Right lobe of liver (tissue), 6 donors: ENCODE results near the gene SPRY2. TPM values are rescaled to one million over a fixed set of nuclear protein-coding genes. Genes with fewer than 3 reads are reported as not detected.

Experiments used
- ATAC-seq, 4 donors: fragments of 200-7000 bp; cut with Tn5 transposase; one replicate each; pipeline ENCODE4 v1.9.1; 2020; ENCODE audit warnings: mild to moderate bottlenecking in 4 of 4, moderate library complexity in 4 of 4
- DNase-seq, 3 donors: peaks; one replicate each; pipeline ENCODE4 v3.0.0-alpha.2; 2020
- H3K27ac ChIP-seq, 3 donors: fragments of 200-600 bp; one replicate each; pipeline ENCODE4 v1.8.0; 2022
- H3K27me3 ChIP-seq, 2 donors: fragments of 200-600 bp; one replicate each; pipeline ENCODE4 v1.8.0; 2022
- H3K36me3 ChIP-seq, 4 donors: fragments of 200-600 bp; sonication (generic) in 1 of 4; one replicate each; pipeline versions ENCODE4 v1.5.1 to v1.8.0; 2017 to 2022; ENCODE audit warnings: control low read depth in 1 of 4
- H3K4me1 ChIP-seq, 4 donors: fragments of 200-600 bp; sonication (generic) in 1 of 4; one replicate each; pipeline versions ENCODE4 v1.5.1 to v1.8.0; 2017 to 2022; ENCODE audit warnings: control low read depth in 1 of 4
- H3K4me3 ChIP-seq, 3 donors: fragments of 200-600 bp; one replicate each; pipeline ENCODE4 v1.8.0; 2022
- H3K9me3 ChIP-seq, 4 donors: fragments of 200-600 bp; sonication (generic) in 1 of 4; one replicate each; pipeline versions ENCODE4 v1.5.1 to v1.8.0; 2017 to 2022; ENCODE audit warnings: control low read depth in 1 of 4
- CTCF ChIP-seq, 4 donors: fragments of 200-600 bp in 3 of 4; fragments of 450-650 bp in 1 of 4; IDR thresholded peaks; one replicate each; pipeline versions ENCODE4 v1.5.1 to v1.8.0; 2016 to 2022; ENCODE audit warnings: antibody characterized with exemption in 4 of 4, mild to moderate bottlenecking in 2 of 4
- POLR2A ChIP-seq: fragments of 450-650 bp; IDR thresholded peaks from one replicate; pipeline ENCODE4 v1.6.1; 2017; ENCODE audit warnings: antibody characterized with exemption, mild to moderate bottlenecking
- WGBS: methylation state at CpG from one replicate; pipeline ENCODE4 v1.1.6; 2018; ENCODE audit warnings: low coverage, low lambda C conversion rate; ENCODE audit not compliant: insufficient coverage; ENCODE audit errors: missing lambda C conversion rate; 5-methylcytosine and 5-hydroxymethylcytosine counted together
- intact Hi-C, 2 donors: fragments of 100-400 bp; cut with DNase I; formaldehyde crosslinking; loops; one replicate each; pipeline versions ENCODE4 v1.11.2 to v1.14.1; 2022
- total RNA-seq, 6 experiments: library from RNA; depleted of rRNA in 2 of 6; stranded (reverse); fragments of >200 nt in 2 of 6; fragmentation: NEBNext Ultra II Directional in 3 of 6; extraction: Animal tissue kit (Norgen Biotek cat#: 25700) in 3 of 6; gene quantifications; one replicate each; pipeline versions ENCODE4 v1.1.0 to v1.2.4, GENCODE V29; 2016 to 2023
- donor health status: DM: no; HTN: yes; CAD: no.
- donor health status: DM: no; HTN: no; CAD: no.
- donor health status: DM: no; HTN: no; CAD: no.
- donor health status: DM: no; HTN: yes; CAD: no.
- donor health status: DM: no; HTN: yes; CAD: no.

SPRY2 gene
- total RNA-seq, 6 experiments from 2014 or later = 9.4 to 14.7 (median 10.5) TPM

DNA sequence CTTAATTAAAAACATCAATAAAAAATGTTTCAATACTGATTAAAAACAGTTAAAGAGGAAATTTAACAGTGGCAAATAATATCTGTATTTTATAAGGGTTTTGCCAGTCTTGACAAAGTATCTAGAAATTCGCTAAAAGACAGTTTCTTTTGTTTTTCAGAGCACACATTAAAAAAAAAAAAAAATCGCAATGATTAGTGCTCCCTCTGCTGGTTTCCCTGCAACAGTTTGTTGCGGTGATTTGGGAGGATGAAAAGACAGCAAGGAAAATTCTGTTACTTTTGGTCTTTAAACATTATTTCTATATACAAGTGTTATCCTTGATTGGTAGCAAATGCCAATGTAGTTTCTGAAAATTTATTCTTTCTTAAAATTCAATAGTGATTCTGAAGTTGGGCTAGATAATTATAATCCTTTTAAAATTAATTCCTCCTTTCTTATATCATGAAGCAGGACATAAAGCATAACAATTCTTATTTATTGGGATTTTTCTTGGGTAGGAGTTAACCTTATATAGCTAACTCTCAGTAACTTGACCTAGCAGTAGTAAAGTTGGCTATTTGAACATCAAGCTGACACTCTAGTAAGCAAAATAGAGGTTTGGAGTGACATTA, 23.1 kb upstream of the SPRY2 start:
- peaks cover 0 to 10% (median 0%) of the 10 kb centered on the region in 4 donors for H3K4me1 ChIP-seq
- H3K9me3 ChIP-seq = no peaks in the 10 kb centered on the region
- WGBS = 5% methylated on average over 3 of the region's 3 CpGs
- ATAC-seq (peak; percentile 53 to 74 (median 74)), DNase-seq (no peak)
- peak overlapping the region in 2 of 3 donors; percentile 10 to 20 for H3K4me3 ChIP-seq
- no peaks in the 10 kb centered on the region for H3K27me3 ChIP-seq
- no peaks in the 10 kb centered on the region for H3K36me3 ChIP-seq
- TF ChIP-seq CTCF (IDR thresholded peaks at IDR 0.05) (peak; percentile 77 to 85 (median 82)), POLR2A (no peak)
- H3K27ac ChIP-seq = peak overlapping the region in 1 of 3 donors; percentile 9
- intact Hi-C loops = no loop called here

DNA sequence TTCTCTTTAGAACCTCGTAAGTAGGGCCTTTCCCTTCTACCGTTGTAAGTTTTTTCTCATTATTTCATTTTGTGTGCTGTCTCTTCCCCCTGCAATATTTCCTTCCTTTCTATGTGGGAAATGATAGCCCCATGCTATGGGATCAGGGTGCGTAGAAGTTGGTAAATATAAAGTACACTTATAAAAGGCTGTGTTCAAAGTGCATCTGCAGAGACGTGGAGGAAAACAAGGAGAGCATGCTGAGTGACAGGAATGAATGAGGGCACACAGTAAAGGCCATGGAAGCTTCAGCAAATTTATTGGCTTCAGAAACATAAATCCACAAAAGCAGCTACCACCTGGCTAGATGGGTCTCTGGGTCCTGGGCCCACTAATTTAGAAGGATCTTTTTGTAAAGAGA, 21.6 kb upstream of the SPRY2 start:
- ATAC-seq = no peak
- Histone ChIP-seq H3K9me3 (no peaks in the 10 kb centered on the region), H3K27me3 (no peaks in the 10 kb centered on the region), H3K4me1 (peaks cover 0 to 10% (median 0%) of the 10 kb centered on the region in 4 donors), H3K27ac (no peak overlapping the region), H3K4me3 (no peak overlapping the region), H3K36me3 (no peaks in the 10 kb centered on the region)
- no peak for DNase-seq
- intact Hi-C loops = no loop called here
- TF ChIP-seq CTCF (IDR thresholded peaks at IDR 0.05) (no peak), POLR2A (no peak)
- 68% methylated on average over 4 of the region's 4 CpGs for WGBS

GRCh38 chr13:80361883-80362327, 21.0 kb upstream of the SPRY2 start:
- intact Hi-C loops = no loop called here
- ATAC-seq = peak; percentile 40 to 57 (median 52)

DNA sequence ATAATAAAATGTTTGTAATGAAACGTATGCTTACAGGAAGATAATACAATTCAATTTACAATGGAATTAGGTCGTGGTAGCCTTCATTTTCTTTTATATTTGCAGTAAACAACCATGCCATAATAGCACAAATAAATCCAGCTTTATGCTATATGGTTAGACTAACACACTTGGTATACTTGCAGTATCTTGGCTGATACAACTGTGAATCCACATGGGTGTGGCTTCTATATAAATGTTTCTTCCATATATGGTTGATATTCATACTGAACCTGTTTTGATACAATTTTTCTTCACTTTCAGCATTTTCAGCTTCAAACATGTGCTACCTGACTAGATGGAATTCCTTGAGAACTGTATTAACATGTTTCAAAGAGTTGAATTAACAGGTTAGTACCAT, 20.4 kb upstream of the SPRY2 start:
- no peaks in the 10 kb centered on the region for H3K36me3 ChIP-seq

More at GRCh38 chr13:80361883-80362327, 21.0 kb upstream of the SPRY2 start:
- H3K4me3 ChIP-seq = no peak overlapping the region
- 80% methylated on average over 1 of the region's 2 CpGs for WGBS
- H3K27ac ChIP-seq = no peak overlapping the region
- H3K9me3 ChIP-seq = no peaks in the 10 kb centered on the region
- peaks cover 0 to 10% (median 0%) of the 10 kb centered on the region in 4 donors for H3K4me1 ChIP-seq
- no peak for DNase-seq
- TF ChIP-seq CTCF (IDR thresholded peaks at IDR 0.05) (no peak), POLR2A (no peak)
- no peaks in the 10 kb centered on the region for H3K27me3 ChIP-seq
- no peaks in the 10 kb centered on the region for H3K36me3 ChIP-seq

More for the DNA sequence above, 20.4 kb upstream of the SPRY2 start:
- no peak overlapping the region for H3K4me3 ChIP-seq
- no peaks in the 10 kb centered on the region for H3K27me3 ChIP-seq
- intact Hi-C loops = no loop called here
- ATAC-seq (no peak), DNase-seq (no peak)
- no peak for TF ChIP-seq POLR2A
- no peak for TF ChIP-seq CTCF (IDR thresholded peaks at IDR 0.05)
- no peaks in the 10 kb centered on the region for H3K9me3 ChIP-seq
- no peak overlapping the region for H3K27ac ChIP-seq
- WGBS = 82% methylated on average over 2 of the region's 2 CpGs
- peaks cover 0 to 10% (median 0%) of the 10 kb centered on the region in 4 donors for H3K4me1 ChIP-seq
